T47D (cell line): ENCODE results near the gene TRAF1.

Source experiments
- DNase-seq, 2 experiments: peaks; one replicate each; pipeline versions ENCODE4 v3.0.0 to v3.0.0-alpha.2; 2011 to 2012; ENCODE audit warnings: low read depth in 1 of 2, low spot score in 1 of 2
- JUND ChIP-seq: IDR thresholded peaks from 2 replicates; pipeline ENCODE4 v1.6.1; 2012; ENCODE audit warnings: low read depth
- in situ Hi-C: cut with HindIII; loops from 2 replicates; pipeline ENCODE4 v1.10.0; 2016; ENCODE audit warnings: low sequenced_read_pairs, low pct_unique_long_range_greater_than_20kb

The TRAF1 gene

DNA sequence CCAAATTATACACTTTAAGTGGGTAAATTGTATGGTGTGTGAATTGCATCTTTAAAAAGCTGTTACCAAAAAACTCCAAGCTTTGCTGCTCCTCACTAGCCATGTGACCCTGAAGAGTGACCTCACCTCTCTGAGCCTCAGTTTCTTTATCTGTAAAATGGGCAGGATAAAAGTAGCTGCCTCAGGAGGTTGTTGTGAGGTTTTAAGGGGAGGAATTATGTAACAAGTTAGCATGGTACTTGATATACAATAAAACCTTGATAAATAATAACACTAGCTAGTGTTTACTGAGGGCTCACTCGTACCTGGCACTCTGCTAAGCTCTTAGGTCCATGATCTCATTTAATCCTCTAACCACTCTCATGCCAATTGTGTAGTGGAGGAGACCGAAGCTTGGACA, 30.6 kb downstream of the TRAF1 start:
- in situ Hi-C loops, result no loop called here
- DNase-seq, result no peak
- no peak for TF ChIP-seq JUND

- TF ChIP-seq JUND, result no peak
- no peak for DNase-seq
- in situ Hi-C loops, result no loop called here
These were observed 32.1 kb downstream of the TRAF1 start for GRCh38 chr9:120894321-120895148.

DNA sequence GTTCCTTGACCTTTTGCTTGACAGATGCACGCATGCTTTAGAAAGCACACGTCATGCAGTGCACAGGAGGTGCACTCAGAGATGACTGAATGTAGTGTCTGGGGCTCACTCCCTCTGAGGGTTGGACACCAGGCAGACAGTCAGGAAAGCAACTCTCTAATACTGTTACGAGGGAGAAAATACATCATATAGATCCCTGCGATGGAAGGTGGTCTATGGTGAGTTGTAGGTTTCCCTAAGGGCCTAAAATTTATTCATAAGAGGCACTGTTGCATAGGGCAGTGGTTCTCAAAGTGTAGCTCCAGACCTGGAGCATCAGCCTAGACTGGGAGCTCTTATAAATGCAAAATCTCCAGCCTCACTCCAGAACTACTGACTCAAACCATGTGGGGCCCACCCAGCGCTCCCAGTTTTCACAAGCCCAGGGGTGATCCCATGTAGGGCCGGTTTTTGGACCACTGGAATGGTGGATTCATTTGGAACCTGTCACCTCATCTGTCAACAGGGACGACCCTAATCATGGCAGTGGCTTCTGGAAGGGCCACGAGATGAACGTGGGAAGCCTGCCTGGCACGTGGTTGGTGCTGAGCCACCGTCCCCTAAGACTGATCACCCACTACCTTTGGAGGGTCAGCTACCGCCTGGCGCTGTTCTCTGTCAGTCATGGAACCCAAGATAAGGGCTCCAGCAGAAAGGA, 32.8 kb downstream of the TRAF1 start:
- TF ChIP-seq JUND, result no peak
- in situ Hi-C loops, result no loop called here
- no peak for DNase-seq

- no peak for TF ChIP-seq JUND
- DNase-seq, result no peak
- in situ Hi-C loops, result no loop called here
These were observed 33.6 kb downstream of the TRAF1 start for GRCh38 chr9:120892748-120893610.

DNA sequence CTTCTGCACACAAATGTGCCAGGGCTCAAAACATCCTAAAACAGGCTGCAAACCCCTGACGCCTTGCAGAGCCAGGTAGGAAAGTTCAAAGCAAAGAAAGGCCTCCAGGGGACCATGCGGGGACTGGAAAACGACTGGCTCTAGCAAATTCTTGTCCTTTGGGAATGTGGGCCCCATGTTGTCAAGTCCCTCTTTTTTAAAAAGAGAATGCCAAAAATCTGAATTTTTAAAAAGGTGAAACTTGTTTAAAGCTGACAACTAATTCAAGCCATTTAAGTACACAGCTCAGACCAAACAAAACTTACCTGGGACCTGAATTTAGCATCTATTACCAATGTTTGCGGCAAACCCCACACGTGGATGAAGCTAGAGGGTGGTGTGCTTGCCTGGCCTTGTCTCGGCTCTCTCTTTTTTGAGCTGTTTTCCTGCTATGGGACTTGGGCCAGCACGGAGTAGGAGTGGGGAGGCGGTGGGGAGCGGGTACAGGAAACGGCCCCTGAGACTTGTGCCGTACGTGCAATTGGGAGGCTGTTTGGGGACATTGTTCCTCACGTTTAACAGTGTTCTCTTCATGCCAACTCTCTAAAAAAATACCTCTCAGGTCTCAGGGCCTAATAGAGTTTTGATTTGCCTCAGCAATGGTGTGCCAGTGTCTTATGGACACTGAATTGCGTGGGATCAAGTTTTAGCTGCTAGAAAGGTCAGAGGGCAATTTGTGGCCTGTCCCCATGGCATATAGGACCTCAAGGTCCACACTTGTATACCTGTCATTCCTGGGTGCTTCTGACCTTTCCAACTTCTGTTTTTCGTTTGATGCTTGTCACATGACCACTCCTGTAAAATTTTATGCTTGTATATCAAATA, 34.5 kb downstream of the TRAF1 start:
- in situ Hi-C loops, result no loop called here
- no peak for TF ChIP-seq JUND
- DNase-seq, result no peak

GRCh38 chr9:120891245-120891883, 35.2 kb downstream of the TRAF1 start:
- TF ChIP-seq JUND, result no peak
- no peak for DNase-seq
- in situ Hi-C loops, result no loop called here

GRCh38 chr9:120890320-120891244, 36.0 kb downstream of the TRAF1 start:
- DNase-seq, result no peak
- TF ChIP-seq JUND, result no peak
- in situ Hi-C loops, result no loop called here

- DNase-seq, result no peak
- in situ Hi-C loops, result no loop called here
These were observed 36.9 kb downstream of the TRAF1 start for GRCh38 chr9:120889606-120890271.

DNA sequence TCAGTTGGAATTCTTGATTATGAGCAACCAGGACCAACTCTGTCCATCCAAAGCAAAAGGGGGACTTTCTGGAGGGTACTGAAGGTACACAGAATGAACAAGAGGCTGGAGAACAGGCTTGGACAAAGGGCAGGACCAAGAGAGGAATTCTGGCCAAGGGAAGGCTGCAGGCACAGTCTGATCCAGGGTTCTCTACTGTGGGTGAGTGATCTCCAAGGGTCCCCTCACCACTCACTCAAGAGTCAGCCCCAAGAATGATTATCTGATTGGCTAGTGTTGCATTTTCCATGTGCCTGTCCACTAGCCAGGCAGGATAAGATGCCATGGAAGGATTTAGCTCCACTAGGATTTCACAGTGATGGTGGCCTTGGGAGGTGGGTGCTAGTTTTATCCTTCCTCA, 38.0 kb downstream of the TRAF1 start:
- DNase-seq, result no peak
- in situ Hi-C loops, result no loop called here
- no peak for TF ChIP-seq JUND

More at GRCh38 chr9:120889606-120890271, 36.9 kb downstream of the TRAF1 start:
- no peak for TF ChIP-seq JUND

- no peak for TF ChIP-seq JUND
- in situ Hi-C loops, result no loop called here
- no peak for DNase-seq
These were observed 40.1 kb downstream of the TRAF1 start for GRCh38 chr9:120886490-120886967.
